Measurements from ENCODE around the gene ADGRA1. TPM values are rescaled to one million over a fixed set of nuclear protein-coding genes. Genes with fewer than 3 reads are reported as not detected.
A peak's percentile ranks its signal among the peaks of the same experiment; 100 is the strongest.

Gene ADGRA1
- total and polyA plus RNA-seq, 7 donors = 0.05 to 0.84 (median 0.08) TPM; not detected in 2

GRCh38 chr10:133088956-133089800, 1.5 kb downstream of the ADGRA1 start:
- Histone ChIP-seq H3K27me3 (ENCODE audit: insufficient read depth in 3 of 3, low read length in 2 of 3) (peaks cover 0 to 81% (median 31%) of the 10 kb centered on the region in 3 donors), H3K36me3 (ENCODE audit: insufficient read depth in 1 of 2, low read depth in 1 of 2) (no peaks in the 10 kb centered on the region), H3K4me3 (no peak overlapping the region), H3K4me1 (no peaks in the 10 kb centered on the region), H3K9me3 (no peaks in the 10 kb centered on the region), H3K27ac (no peak overlapping the region)
- ATAC-seq (peak in 1 of 4 donors; percentile 36), DNase-seq (no peak)
- 22 to 34% (median 26%) methylated on average over 44 to 46 of the region's 46 CpGs for WGBS, 3 donors
- TF ChIP-seq CTCF (IDR thresholded peaks at IDR 0.05) = no peak
- intact Hi-C loops (cut with DNase I) = no loop called here

DNA sequence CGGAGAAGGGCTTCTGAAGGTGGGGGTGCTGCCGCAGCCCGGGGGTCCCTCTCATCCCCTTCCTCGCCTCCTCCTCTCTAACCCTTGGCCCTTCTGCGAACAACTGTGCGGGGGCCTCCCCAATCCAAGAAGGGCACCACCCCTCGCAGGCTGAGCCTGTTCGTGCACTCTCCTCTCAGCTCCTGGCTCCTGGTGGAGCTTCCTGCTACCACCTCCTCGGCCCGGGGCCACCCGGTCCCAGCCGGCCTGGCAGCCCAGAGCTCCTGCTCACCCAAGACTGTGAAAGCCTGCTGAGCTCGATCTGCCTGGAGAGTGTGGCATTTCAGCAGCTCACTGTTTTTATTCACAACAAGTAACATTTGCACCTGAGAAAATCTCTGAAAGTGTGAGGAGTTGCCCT, 2.4 kb downstream of the ADGRA1 start:
- H3K4me1 ChIP-seq = no peaks in the 10 kb centered on the region
- H3K27ac ChIP-seq = no peak overlapping the region
- TF ChIP-seq CTCF (IDR thresholded peaks at IDR 0.05) = no peak
- no peak for DNase-seq
- no peak for ATAC-seq
- intact Hi-C loops (cut with DNase I) = no loop called here
- H3K4me3 ChIP-seq = no peak overlapping the region
- no peaks in the 10 kb centered on the region for H3K9me3 ChIP-seq
- H3K36me3 ChIP-seq (ENCODE audit: insufficient read depth in 1 of 2, low read depth in 1 of 2) = no peaks in the 10 kb centered on the region
- 81 to 83% (median 82%) methylated on average over 13 of the region's 13 CpGs for WGBS, 3 donors
- H3K27me3 ChIP-seq (ENCODE audit: insufficient read depth in 3 of 3, low read length in 2 of 3) = peaks cover 0 to 73% (median 27%) of the 10 kb centered on the region in 3 donors

- ATAC-seq (no peak), DNase-seq (no peak)
- intact Hi-C loops (cut with DNase I) = no loop called here
- no peaks in the 10 kb centered on the region for H3K9me3 ChIP-seq
- no peak for TF ChIP-seq CTCF (IDR thresholded peaks at IDR 0.05)
- no peaks in the 10 kb centered on the region for H3K4me1 ChIP-seq
- H3K36me3 ChIP-seq (ENCODE audit: insufficient read depth in 1 of 2, low read depth in 1 of 2) = no peaks in the 10 kb centered on the region
- H3K4me3 ChIP-seq = no peak overlapping the region
- H3K27me3 ChIP-seq (ENCODE audit: insufficient read depth in 3 of 3, low read length in 2 of 3) = peaks cover 0 to 70% (median 27%) of the 10 kb centered on the region in 3 donors
- no peak overlapping the region for H3K27ac ChIP-seq
- 83 to 89% (median 88%) methylated on average over 7 of the region's 7 CpGs for WGBS, 3 donors
These were observed 2.9 kb downstream of the ADGRA1 start for GRCh38 chr10:133090654-133091053.

DNA sequence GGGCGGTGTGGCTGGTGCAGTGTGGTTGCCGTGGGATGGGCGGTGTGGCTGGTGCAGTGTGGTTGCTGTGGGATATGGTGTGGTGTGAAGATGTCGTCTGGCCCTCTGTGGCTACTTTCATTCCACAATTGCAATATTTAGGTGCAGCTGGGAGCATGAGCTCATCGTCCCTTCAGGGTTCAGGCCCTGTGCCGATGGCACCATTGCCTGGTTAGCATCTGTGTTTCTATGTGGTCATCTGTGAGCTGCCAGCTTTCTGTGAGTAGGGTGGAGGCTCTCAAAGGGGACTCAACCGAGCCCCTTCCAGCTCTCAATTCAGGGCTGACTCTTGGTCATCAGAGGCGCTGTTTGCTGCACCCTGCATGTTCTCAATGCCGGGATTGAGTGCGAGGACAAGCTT, 3.6 kb downstream of the ADGRA1 start:
- H3K9me3 ChIP-seq = no peaks in the 10 kb centered on the region
- H3K4me3 ChIP-seq = no peak overlapping the region
- no peaks in the 10 kb centered on the region for H3K4me1 ChIP-seq
- H3K27me3 ChIP-seq (ENCODE audit: insufficient read depth in 3 of 3, low read length in 2 of 3) = peaks cover 0 to 64% (median 24%) of the 10 kb centered on the region in 3 donors
- no peak overlapping the region for H3K27ac ChIP-seq
- no peak for TF ChIP-seq CTCF (IDR thresholded peaks at IDR 0.05)
- ATAC-seq (no peak), DNase-seq (no peak)
- WGBS, 3 donors = 84 to 87% (median 86%) methylated on average over 10 of the region's 10 CpGs
- H3K36me3 ChIP-seq (ENCODE audit: insufficient read depth in 1 of 2, low read depth in 1 of 2) = no peaks in the 10 kb centered on the region
- intact Hi-C loops (cut with DNase I) = no loop called here

Data from psoas muscle (tissue), 8 donors.